Neuronal stem cell (in vitro differentiated cells): ENCODE results near the gene NCOA3.

Experiments
- DNase-seq: peaks from one replicate; pipeline ENCODE4 v3.0.0-alpha.2; 2013; ENCODE audit warnings: low spot score
- H2AFZ ChIP-seq: one replicate; pipeline ENCODE4 v1.6.1; 2013; ENCODE audit warnings: mild to moderate bottlenecking, low read length, inconsistent platforms
- H2AK5ac ChIP-seq: 2 replicates; pipeline ENCODE4 v1.6.1; 2013; ENCODE audit warnings: low read depth, mild to moderate bottlenecking, inconsistent platforms, low read length, moderate library complexity, mixed read lengths
- H2BK120ac ChIP-seq: 2 replicates; pipeline ENCODE4 v1.6.1; 2013; ENCODE audit warnings: low read depth, mild to moderate bottlenecking, inconsistent platforms, low read length, moderate library complexity, mixed read lengths
- H2BK12ac ChIP-seq: one replicate; pipeline ENCODE4 v1.6.1; 2013; ENCODE audit warnings: low read length, inconsistent platforms
- H2BK15ac ChIP-seq: 2 replicates; pipeline ENCODE4 v1.6.1; 2013; ENCODE audit warnings: mild to moderate bottlenecking, low read length, inconsistent platforms, mixed read lengths
- H2BK5ac ChIP-seq: one replicate; pipeline ENCODE4 v1.6.1; 2013; ENCODE audit warnings: inconsistent platforms, mild to moderate bottlenecking, low read length, moderate library complexity
- H3K14ac ChIP-seq: one replicate; pipeline ENCODE4 v1.6.1; 2013; ENCODE audit warnings: low read length, inconsistent platforms
- H3K18ac ChIP-seq: 2 replicates; pipeline ENCODE4 v1.6.1; 2013; ENCODE audit warnings: low read length, inconsistent platforms
- H3K23ac ChIP-seq: 2 replicates; pipeline ENCODE4 v1.6.1; 2013; ENCODE audit warnings: low read depth, mild to moderate bottlenecking, mixed read lengths, low read length, inconsistent platforms; ENCODE audit not compliant: poor library complexity
- H3K27ac ChIP-seq: replicated peaks from 3 replicates; pipeline ENCODE4 v1.5.1; 2013; ENCODE audit warnings: low read length, inconsistent platforms
- H3K27me3 ChIP-seq, 3 experiments: 2 replicates each; pipeline ENCODE4 v1.6.1; 2013; ENCODE audit warnings: low read length in 3 of 3, mild to moderate bottlenecking in 2 of 3, inconsistent platforms in 1 of 3, low read depth in 1 of 3, mixed read lengths in 1 of 3, moderate library complexity in 1 of 3; ENCODE audit not compliant: control insufficient read depth in 3 of 3, insufficient read depth in 3 of 3
- H3K36me3 ChIP-seq, 2 donors: replicated peaks in 1 of 2; 2 replicates each; pipeline ENCODE4 v1.6.1; 2013; ENCODE audit warnings: low read length in 2 of 2; ENCODE audit not compliant: control insufficient read depth in 2 of 2, insufficient read depth in 2 of 2
- H3K4ac ChIP-seq: 2 replicates; pipeline ENCODE4 v1.6.1; 2013; ENCODE audit warnings: inconsistent platforms, mild to moderate bottlenecking, low read length, moderate library complexity
- H3K4me1 ChIP-seq, 2 donors: 1 replicate in 1 of 2; 2 replicates in 1 of 2; pipeline ENCODE4 v1.6.1; 2013; ENCODE audit warnings: low read length in 2 of 2, low read depth in 1 of 2; ENCODE audit not compliant: control insufficient read depth in 2 of 2, insufficient read depth in 1 of 2
- H3K4me2 ChIP-seq: one replicate; pipeline ENCODE4 v1.6.1; 2013; ENCODE audit warnings: mild to moderate bottlenecking, low read length, inconsistent platforms; ENCODE audit not compliant: insufficient read depth, poor library complexity, severe bottlenecking
- H3K4me3 ChIP-seq, 2 donors: 2 replicates each; pipeline ENCODE4 v1.5.1; 2013; ENCODE audit warnings: low read length in 2 of 2, mild to moderate bottlenecking in 2 of 2, inconsistent platforms in 1 of 2, moderate library complexity in 1 of 2
- H3K79me1 ChIP-seq: one replicate; pipeline ENCODE4 v1.6.1; 2013; ENCODE audit warnings: low read depth, mild to moderate bottlenecking, inconsistent platforms, low read length, moderate library complexity
- H3K9ac ChIP-seq: one replicate; pipeline ENCODE4 v1.6.1; 2013; ENCODE audit warnings: mild to moderate bottlenecking, low read depth, low read length, inconsistent platforms; ENCODE audit not compliant: poor library complexity
- H3K9me3 ChIP-seq, 2 donors: replicated peaks in 1 of 2; 2 replicates each; pipeline versions ENCODE3 to v1.6.1; 2013; ENCODE audit warnings: low read length in 2 of 2, mild to moderate bottlenecking in 2 of 2, inconsistent platforms in 1 of 2, low read depth in 1 of 2, mixed read lengths in 1 of 2, moderate library complexity in 1 of 2; ENCODE audit not compliant: control insufficient read depth in 2 of 2, insufficient read depth in 1 of 2
- H4K8ac ChIP-seq: one replicate; pipeline ENCODE4 v1.6.1; 2013; ENCODE audit warnings: low read depth, mild to moderate bottlenecking, inconsistent platforms, low read length, moderate library complexity
- H4K91ac ChIP-seq: one replicate; pipeline ENCODE4 v1.6.1; 2013; ENCODE audit warnings: low read length, low read depth, mild to moderate bottlenecking, inconsistent platforms; ENCODE audit not compliant: poor library complexity
- WGBS, 2 donors: extraction: QIAGEN DNeasy Blood & Tissue Kit; methylation state at CpG; one replicate each; pipeline ENCODE4 v1.1.7; 2013; ENCODE audit warnings: missing lambda C conversion rate in 2 of 2, mixed read lengths in 1 of 2; ENCODE audit not compliant: insufficient read length in 2 of 2, insufficient replicate concordance in 1 of 2; ENCODE audit errors: extremely low coverage in 2 of 2; 5-methylcytosine and 5-hydroxymethylcytosine counted together

NCOA3 gene

GRCh38 chr20:47533518-47534062 lies 31.9 kb downstream of the NCOA3 start:
- Histone ChIP-seq H3K9me3 (peaks cover 0 to 2% of the 10 kb centered on the region in 2 donors), H2BK12ac (no peak overlapping the region), H2BK120ac (no peak overlapping the region), H4K8ac (no peak overlapping the region), H3K79me1 (peaks cover 7% of the 10 kb centered on the region), H3K4ac (no peak overlapping the region), H3K18ac (no peak overlapping the region), H2AFZ (no peak overlapping the region), H3K36me3 (peaks cover 2 to 19% of the 10 kb centered on the region in 2 donors), H4K91ac (no peak overlapping the region), H3K9ac (no peak overlapping the region), H3K14ac (no peak overlapping the region), H2AK5ac (no peak overlapping the region), H3K27me3 (no peaks in the 10 kb centered on the region), H3K27ac (no peak overlapping the region), H3K4me1 (no peaks in the 10 kb centered on the region), H2BK15ac (no peak overlapping the region), H3K4me2 (no peak overlapping the region), H2BK5ac (no peak overlapping the region), H3K4me3 (no peak overlapping the region), H3K23ac (no peak overlapping the region)
- no CpG with 5 or more reads among the region's 3 CpGs for WGBS, 2 donors
- no peak for DNase-seq

GRCh38 chr20:47534405-47534804 lies 32.7 kb downstream of the NCOA3 start:
- Histone ChIP-seq H3K4me3 (no peak overlapping the region), H3K9me3 (peaks cover 0 to 2% of the 10 kb centered on the region in 2 donors), H3K18ac (no peak overlapping the region), H3K27me3 (no peaks in the 10 kb centered on the region), H3K4ac (no peak overlapping the region), H3K4me2 (no peak overlapping the region), H3K23ac (no peak overlapping the region), H3K79me1 (peaks cover 7% of the 10 kb centered on the region), H3K4me1 (no peaks in the 10 kb centered on the region), H3K36me3 (peaks cover 2 to 18% of the 10 kb centered on the region in 2 donors), H3K9ac (no peak overlapping the region), H2AK5ac (no peak overlapping the region), H2AFZ (no peak overlapping the region), H2BK15ac (no peak overlapping the region), H3K14ac (no peak overlapping the region), H3K27ac (no peak overlapping the region), H4K8ac (no peak overlapping the region), H2BK12ac (no peak overlapping the region), H4K91ac (no peak overlapping the region), H2BK120ac (no peak overlapping the region), H2BK5ac (no peak overlapping the region)
- DNase-seq: no peak
- no CpG with 5 or more reads among the region's 5 CpGs for WGBS, 2 donors

GRCh38 chr20:47535088-47535487 lies 33.4 kb downstream of the NCOA3 start:
- Histone ChIP-seq H3K4ac (no peak overlapping the region), H2BK5ac (no peak overlapping the region), H3K23ac (no peak overlapping the region), H3K9me3 (peaks cover 0 to 2% of the 10 kb centered on the region in 2 donors), H2BK120ac (no peak overlapping the region), H3K27ac (no peak overlapping the region), H3K9ac (no peak overlapping the region), H4K8ac (no peak overlapping the region), H2BK15ac (no peak overlapping the region), H2AK5ac (no peak overlapping the region), H4K91ac (no peak overlapping the region), H2AFZ (no peak overlapping the region), H3K36me3 (peaks cover 2 to 12% of the 10 kb centered on the region in 2 donors), H3K27me3 (no peaks in the 10 kb centered on the region), H3K18ac (no peak overlapping the region), H3K79me1 (peaks cover 7% of the 10 kb centered on the region), H3K4me2 (no peak overlapping the region), H3K14ac (no peak overlapping the region), H2BK12ac (no peak overlapping the region), H3K4me3 (no peak overlapping the region), H3K4me1 (no peaks in the 10 kb centered on the region)
- peak; percentile 9 for DNase-seq
- no CpG with 5 or more reads among the region's 8 CpGs for WGBS, 2 donors

GRCh38 chr20:47535994-47536393 lies 34.3 kb downstream of the NCOA3 start:
- no peak overlapping the region for H3K18ac ChIP-seq
- peaks cover 2 to 10% of the 10 kb centered on the region in 2 donors for H3K36me3 ChIP-seq
- peaks cover 0 to 5% of the 10 kb centered on the region in 2 donors for H3K4me1 ChIP-seq
- WGBS, 2 donors: no CpG with 5 or more reads among the region's 6 CpGs
- H3K27ac ChIP-seq: no peak overlapping the region
- H3K14ac ChIP-seq: no peak overlapping the region
- no peak overlapping the region for H2AK5ac ChIP-seq
- H4K8ac ChIP-seq: no peak overlapping the region
- no peak overlapping the region for H3K4me2 ChIP-seq
- H3K4me3 ChIP-seq: peak overlapping the region in 1 of 2 donors; percentile 6
- no peak for DNase-seq
- no peak overlapping the region for H2AFZ ChIP-seq
- no peak overlapping the region for H3K23ac ChIP-seq
- no peak overlapping the region for H2BK120ac ChIP-seq
- no peak overlapping the region for H2BK12ac ChIP-seq
- H3K9me3 ChIP-seq: peaks cover 0 to 2% of the 10 kb centered on the region in 2 donors
- peaks cover 7% of the 10 kb centered on the region for H3K79me1 ChIP-seq
- H2BK15ac ChIP-seq: no peak overlapping the region
- H3K4ac ChIP-seq: no peak overlapping the region
- no peaks in the 10 kb centered on the region for H3K27me3 ChIP-seq
- H3K9ac ChIP-seq: no peak overlapping the region
- H4K91ac ChIP-seq: no peak overlapping the region
- no peak overlapping the region for H2BK5ac ChIP-seq
